HG02588 (cell line): ENCODE results near the gene ATXN1.

Source experiments
- ATAC-seq: cut with Tn5 transposase; IDR thresholded peaks from one replicate; pipeline ENCODE4 v1.9.1; 2021; ENCODE audit warnings: mild to moderate bottlenecking, moderate library complexity; ENCODE audit not compliant: unreplicated experiment

ATXN1 gene

GRCh38 chr6:16591396-16592222 lies 169.7 kb downstream of the ATXN1 start:
- ATAC-seq: peak; percentile 65

- ATAC-seq: no peak
Observed at GRCh38 chr6:16585805-16586204, 175.5 kb downstream of the ATXN1 start.

GRCh38 chr6:16583144-16583762 lies 178.0 kb downstream of the ATXN1 start:
- ATAC-seq: no peak

- no peak for ATAC-seq
Observed at GRCh38 chr6:16582446-16583143, 178.7 kb downstream of the ATXN1 start.

- ATAC-seq: no peak
Observed at GRCh38 chr6:16578695-16579285, 182.5 kb downstream of the ATXN1 start.

GRCh38 chr6:16576451-16577368 lies 184.6 kb downstream of the ATXN1 start:
- ATAC-seq: peak; percentile 91

GRCh38 chr6:16575655-16576054 lies 185.6 kb downstream of the ATXN1 start:
- ATAC-seq: no peak

GRCh38 chr6:16572943-16573342 lies 188.3 kb downstream of the ATXN1 start:
- ATAC-seq: no peak

- ATAC-seq: no peak
Observed at GRCh38 chr6:16572317-16572716, 188.9 kb downstream of the ATXN1 start.

GRCh38 chr6:16570946-16571345 lies 190.3 kb downstream of the ATXN1 start:
- no peak for ATAC-seq

- ATAC-seq: no peak
Observed at GRCh38 chr6:16570221-16570553, 191.1 kb downstream of the ATXN1 start.

- no peak for ATAC-seq
Observed at GRCh38 chr6:16568128-16568527, 193.1 kb downstream of the ATXN1 start.

- ATAC-seq: no peak
Observed at GRCh38 chr6:16567071-16567470, 194.2 kb downstream of the ATXN1 start.

- no peak for ATAC-seq
Observed at GRCh38 chr6:16564436-16564835, 196.8 kb downstream of the ATXN1 start.

- ATAC-seq: no peak
Observed at GRCh38 chr6:16563628-16564240, 197.5 kb downstream of the ATXN1 start.

GRCh38 chr6:16562498-16562897 lies 198.8 kb downstream of the ATXN1 start:
- no peak for ATAC-seq

- ATAC-seq: no peak
Observed at GRCh38 chr6:16559071-16559470, 202.2 kb downstream of the ATXN1 start.

- ATAC-seq: no peak
Observed at GRCh38 chr6:16555550-16555949, 205.7 kb downstream of the ATXN1 start.

GRCh38 chr6:16553531-16553930 lies 207.7 kb downstream of the ATXN1 start:
- ATAC-seq: no peak

GRCh38 chr6:16551466-16551865 lies 209.8 kb downstream of the ATXN1 start:
- ATAC-seq: no peak
